PC-3 (cell line): Measurements from ENCODE around the gene CPLX1.
"Not testable (repeated sequence)": the region's sequence is repeated elsewhere in the genome, so short reads cannot be mapped to it uniquely, and the experiment has no call there.

Experiments
- CTCF ChIP-seq: fragments of 300-600 bp; sonication (generic); conservative IDR thresholded peaks from 2 replicates; pipeline ENCODE4 v1.5.1; 2017; ENCODE audit warnings: antibody characterized with exemption, low read depth, mild to moderate bottlenecking, low read length
- EZH2 ChIP-seq: fragments of 300-600 bp; sonication (generic); IDR thresholded peaks from one replicate; pipeline ENCODE4 v1.6.1; 2017; ENCODE audit warnings: antibody characterized with exemption, mild to moderate bottlenecking, low read length; ENCODE audit not compliant: unreplicated experiment
- EZH2phosphoT487 ChIP-seq: fragments of 300-600 bp; sonication (generic); IDR thresholded peaks from 2 replicates; pipeline ENCODE4 v1.6.1; 2018; ENCODE audit warnings: mild to moderate bottlenecking, antibody characterized with exemption, low read length, borderline replicate concordance

GRCh38 chr4:759810-760209 lies 66.1 kb downstream of the CPLX1 start:
- not testable (repeated sequence) for TF ChIP-seq CTCF, EZH2, EZH2phosphoT487
